ENCODE results near the gene WDR82.

Gene WDR82

GRCh38 chr3:52306978-52307377, 28.5 kb upstream of the WDR82 start:
- no peak overlapping the region for H3K4me3 ChIP-seq (ENCODE audit: low read depth, low read length)
- no peak for TF ChIP-seq CTCF (IDR thresholded peaks at IDR 0.05; ENCODE audit: borderline replicate concordance, insufficient read depth, low read depth, low read length)

- no peak overlapping the region for H3K4me3 ChIP-seq (ENCODE audit: low read depth, low read length)
- TF ChIP-seq CTCF (IDR thresholded peaks at IDR 0.05; ENCODE audit: borderline replicate concordance, insufficient read depth, low read depth, low read length), result no peak
These were observed 27.5 kb upstream of the WDR82 start for GRCh38 chr3:52305926-52306325.

GRCh38 chr3:52303811-52304210, 25.4 kb upstream of the WDR82 start:
- H3K4me3 ChIP-seq (ENCODE audit: low read depth, low read length), result no peak overlapping the region
- TF ChIP-seq CTCF (IDR thresholded peaks at IDR 0.05; ENCODE audit: borderline replicate concordance, insufficient read depth, low read depth, low read length), result no peak

- no peak overlapping the region for H3K4me3 ChIP-seq (ENCODE audit: low read depth, low read length)
- no peak for TF ChIP-seq CTCF (IDR thresholded peaks at IDR 0.05; ENCODE audit: borderline replicate concordance, insufficient read depth, low read depth, low read length)
These were observed 24.1 kb upstream of the WDR82 start for GRCh38 chr3:52302426-52303145.

- H3K4me3 ChIP-seq (ENCODE audit: low read depth, low read length), result no peak overlapping the region
- 0 out of 2 replicates have a peak, but pooled peaks have one; percentile 6 for TF ChIP-seq CTCF (IDR thresholded peaks at IDR 0.05; ENCODE audit: borderline replicate concordance, insufficient read depth, low read depth, low read length)
These were observed 21.6 kb upstream of the WDR82 start for GRCh38 chr3:52299879-52300611.

- no peak for TF ChIP-seq CTCF (IDR thresholded peaks at IDR 0.05; ENCODE audit: borderline replicate concordance, insufficient read depth, low read depth, low read length)
- H3K4me3 ChIP-seq (ENCODE audit: low read depth, low read length), result no peak overlapping the region
These were observed 20.9 kb upstream of the WDR82 start for GRCh38 chr3:52299247-52299878.

Data from GM12875 (cell line).